ENCODE measurements around the gene CREB1. TPM values are rescaled to one million over a fixed set of nuclear protein-coding genes. Genes with fewer than 3 reads are reported as not detected.
"Not testable (repeated sequence)": the region's sequence is repeated elsewhere in the genome, so short reads cannot be mapped to it uniquely, and the experiment has no call there.

The CREB1 gene
- total and polyA plus RNA-seq, 2 donors (not counting 1 experiment from before 2014, with no cell fraction given), result 37.7 to 47.4 TPM

GRCh38 chr2:207633686-207634085 is 103.9 kb downstream of the CREB1 start:
- H4K20me1 ChIP-seq (ENCODE audit: control insufficient read depth, extremely low read depth, insufficient read depth, low read length), result no peaks in the 10 kb centered on the region
- no peaks in the 10 kb centered on the region for H3K9me3 ChIP-seq (ENCODE audit: control insufficient read depth, insufficient read depth, low read depth, low read length)
- no peak overlapping the region for H3K27ac ChIP-seq (ENCODE audit: insufficient read depth, low read length)
- H3K4me2 ChIP-seq (ENCODE audit: extremely low read depth, insufficient read depth, low read length), result no peak overlapping the region
- no peak overlapping the region for H3K9ac ChIP-seq (ENCODE audit: insufficient read depth, low read length)
- TF ChIP-seq, protein P1, sequence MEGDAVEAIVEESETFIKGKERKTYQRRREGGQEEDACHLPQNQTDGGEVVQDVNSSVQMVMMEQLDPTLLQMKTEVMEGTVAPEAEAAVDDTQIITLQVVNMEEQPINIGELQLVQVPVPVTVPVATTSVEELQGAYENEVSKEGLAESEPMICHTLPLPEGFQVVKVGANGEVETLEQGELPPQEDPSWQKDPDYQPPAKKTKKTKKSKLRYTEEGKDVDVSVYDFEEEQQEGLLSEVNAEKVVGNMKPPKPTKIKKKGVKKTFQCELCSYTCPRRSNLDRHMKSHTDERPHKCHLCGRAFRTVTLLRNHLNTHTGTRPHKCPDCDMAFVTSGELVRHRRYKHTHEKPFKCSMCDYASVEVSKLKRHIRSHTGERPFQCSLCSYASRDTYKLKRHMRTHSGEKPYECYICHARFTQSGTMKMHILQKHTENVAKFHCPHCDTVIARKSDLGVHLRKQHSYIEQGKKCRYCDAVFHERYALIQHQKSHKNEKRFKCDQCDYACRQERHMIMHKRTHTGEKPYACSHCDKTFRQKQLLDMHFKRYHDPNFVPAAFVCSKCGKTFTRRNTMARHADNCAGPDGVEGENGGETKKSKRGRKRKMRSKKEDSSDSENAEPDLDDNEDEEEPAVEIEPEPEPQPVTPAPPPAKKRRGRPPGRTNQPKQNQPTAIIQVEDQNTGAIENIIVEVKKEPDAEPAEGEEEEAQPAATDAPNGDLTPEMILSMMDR (conservative IDR thresholded peaks at IDR 0.05 in 1 of 2, IDR thresholded peaks at IDR 0.05 in 1 of 2; ENCODE audit: low read depth in 1 of 2, low read length in 2 of 2), result no peak
- TF ChIP-seq EZH2 (IDR thresholded peaks at IDR 0.05; ENCODE audit: low read length, missing control alignments), result no peak
- no peak overlapping the region for H3K4me3 ChIP-seq (replicated peaks in 1 of 4; ENCODE audit: control extremely low read depth in 1 of 4, insufficient read depth in 1 of 4, low read depth in 3 of 4, low read length in 4 of 4)
- H3K4me1 ChIP-seq (ENCODE audit: control insufficient read depth, extremely low read depth, insufficient read depth, low read length), result peaks cover 8% of the 10 kb centered on the region
- no peak overlapping the region for H2AFZ ChIP-seq (ENCODE audit: low read length)
- no peaks in the 10 kb centered on the region for H3K27me3 ChIP-seq (ENCODE audit: control insufficient read depth, insufficient read depth, low read length)
- no peak for DNase-seq (ENCODE audit: low read depth in 2 of 2)
- no peaks in the 10 kb centered on the region for H3K79me2 ChIP-seq (ENCODE audit: control insufficient read depth, insufficient read depth, low read length)
- no peaks in the 10 kb centered on the region for H3K36me3 ChIP-seq (ENCODE audit: control insufficient read depth, insufficient read depth, low read length)

DNA sequence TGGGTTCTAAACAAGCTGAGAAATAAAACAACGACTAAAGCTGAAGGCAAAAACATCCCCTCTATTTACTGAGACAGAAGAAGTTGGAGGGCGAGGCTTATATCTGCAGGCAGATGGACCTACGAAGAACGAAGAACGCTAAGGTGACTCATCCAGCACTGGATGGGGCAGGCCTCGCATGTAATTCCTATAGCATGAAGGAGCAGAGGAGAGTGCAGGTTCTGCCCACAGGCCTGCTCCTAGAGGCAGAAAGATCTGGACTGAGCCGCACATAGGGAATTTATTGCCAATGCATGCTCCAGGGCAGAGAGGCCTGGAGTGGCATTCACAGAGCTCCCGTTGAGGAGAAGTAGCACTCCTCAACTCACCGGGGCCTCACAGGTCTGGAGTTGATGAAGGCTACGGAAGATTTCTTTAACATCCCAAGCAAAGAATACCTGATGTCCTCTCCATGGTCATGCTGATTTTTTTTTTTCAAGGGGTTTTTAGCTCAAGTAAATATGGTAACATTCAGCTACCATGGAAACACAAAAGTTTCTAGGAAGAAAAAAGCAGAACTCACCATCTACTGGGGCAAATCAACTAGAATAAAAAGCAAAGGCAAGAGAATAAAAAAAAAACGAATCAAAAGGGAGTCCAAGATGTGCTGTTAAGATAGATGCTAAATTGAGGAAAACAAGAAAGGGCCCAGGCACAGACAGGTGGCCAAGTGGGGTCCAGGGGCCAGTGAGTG is 105.9 kb downstream of the CREB1 start:
- DNase-seq (ENCODE audit: low read depth in 2 of 2), result peak in 1 of 2 donors; percentile 69
- Histone ChIP-seq H3K36me3 (ENCODE audit: control insufficient read depth, insufficient read depth, low read length) (no peaks in the 10 kb centered on the region), H4K20me1 (ENCODE audit: control insufficient read depth, extremely low read depth, insufficient read depth, low read length) (no peaks in the 10 kb centered on the region), H3K27me3 (ENCODE audit: control insufficient read depth, insufficient read depth, low read length) (no peaks in the 10 kb centered on the region), H3K4me1 (ENCODE audit: control insufficient read depth, extremely low read depth, insufficient read depth, low read length) (peaks cover 8% of the 10 kb centered on the region), H3K9me3 (ENCODE audit: control insufficient read depth, insufficient read depth, low read depth, low read length) (no peaks in the 10 kb centered on the region), H3K4me3 (replicated peaks in 1 of 4; ENCODE audit: control extremely low read depth in 1 of 4, insufficient read depth in 1 of 4, low read depth in 3 of 4, low read length in 4 of 4) (no peak overlapping the region), H2AFZ (ENCODE audit: low read length) (no peak overlapping the region), H3K4me2 (ENCODE audit: extremely low read depth, insufficient read depth, low read length) (no peak overlapping the region), H3K9ac (ENCODE audit: insufficient read depth, low read length) (no peak overlapping the region), H3K27ac (ENCODE audit: insufficient read depth, low read length) (no peak overlapping the region), H3K79me2 (ENCODE audit: control insufficient read depth, insufficient read depth, low read length) (no peaks in the 10 kb centered on the region)
- TF ChIP-seq, protein P1 (conservative IDR thresholded peaks at IDR 0.05 in 1 of 2, IDR thresholded peaks at IDR 0.05 in 1 of 2; ENCODE audit: low read depth in 1 of 2, low read length in 2 of 2), result no peak
- TF ChIP-seq EZH2 (IDR thresholded peaks at IDR 0.05; ENCODE audit: low read length, missing control alignments), result no peak

GRCh38 chr2:207639288-207639687 is 109.5 kb downstream of the CREB1 start:
- not testable (repeated sequence) for H3K36me3 ChIP-seq (ENCODE audit: control insufficient read depth, insufficient read depth, low read length); H4K20me1 ChIP-seq (ENCODE audit: control insufficient read depth, extremely low read depth, insufficient read depth, low read length); H3K27ac ChIP-seq (ENCODE audit: insufficient read depth, low read length); H3K9ac ChIP-seq (ENCODE audit: insufficient read depth, low read length); H3K9me3 ChIP-seq (ENCODE audit: control insufficient read depth, insufficient read depth, low read depth, low read length); H3K27me3 ChIP-seq (ENCODE audit: control insufficient read depth, insufficient read depth, low read length); DNase-seq (ENCODE audit: low read depth in 2 of 2); H3K4me2 ChIP-seq (ENCODE audit: extremely low read depth, insufficient read depth, low read length); H3K4me1 ChIP-seq (ENCODE audit: control insufficient read depth, extremely low read depth, insufficient read depth, low read length); H3K79me2 ChIP-seq (ENCODE audit: control insufficient read depth, insufficient read depth, low read length); H3K4me3 ChIP-seq (replicated peaks in 1 of 4; ENCODE audit: control extremely low read depth in 1 of 4, insufficient read depth in 1 of 4, low read depth in 3 of 4, low read length in 4 of 4); H2AFZ ChIP-seq (ENCODE audit: low read length)
